ENCODE measurements around the gene PDE7B. TPM values are rescaled to one million over a fixed set of nuclear protein-coding genes. Genes with fewer than 3 reads are reported as not detected.

Gene PDE7B
- total and polyA plus RNA-seq, 4 experiments from 2014 or later: 0.06 to 0.94 (median 0.28) TPM

GRCh38 chr6:135897087-135897486 lies 45.6 kb downstream of the PDE7B start:
- no peak overlapping the region for H3K4me3 Mint-ChIP-seq
- no peaks in the 10 kb centered on the region for H3K4me1 ChIP-seq (ENCODE audit: insufficient read depth, low read length)
- intact Hi-C loops (cut with micrococcal nuclease): no loop called here
- H3K4me3 ChIP-seq (ENCODE audit: low read length in 2 of 2): no peak overlapping the region
- H3K4me1 Mint-ChIP-seq: peaks cover 0 to 7% (median 5%) of the 10 kb centered on the region in 4 donors
- no peak overlapping the region for H3K27ac Mint-ChIP-seq
- H3K27me3 Mint-ChIP-seq: peaks cover 0 to 1% of the 10 kb centered on the region in 2 donors
- H3K27ac ChIP-seq (ENCODE audit: low read depth, low read length): no peak overlapping the region
- no peaks in the 10 kb centered on the region for H3K36me3 ChIP-seq (ENCODE audit: insufficient read depth, low read length)
- CTCF ChIA-PET (ENCODE audit: partially characterized antibody): interaction anchor here (1.2 kb wide), 1 partner anchor 13 kb away, joined by 4 read pairs; no protein-coding TSS in a partner anchor
- no peaks in the 10 kb centered on the region for H3K27me3 ChIP-seq (ENCODE audit: insufficient read depth, low read length)
- H3K9me3 Mint-ChIP-seq: peaks cover 0 to 2% (median 0%) of the 10 kb centered on the region in 8 donors
- no peaks in the 10 kb centered on the region for H3K36me3 Mint-ChIP-seq
- DNase-seq: no peak
- no peaks in the 10 kb centered on the region for H3K9me3 ChIP-seq (ENCODE audit: control insufficient read depth in 1 of 2, low read length in 2 of 2)
- POLR2A ChIA-PET (ENCODE audit: partially characterized antibody): interaction anchor here (1.3 kb wide), 1 partner anchor 16 kb away, joined by 5 read pairs; no protein-coding TSS in a partner anchor

- ChIA-PET CTCF (ENCODE audit: partially characterized antibody) (interaction anchor here (1.2 to 3.1 kb wide), 3 partner anchors 8 to 366 kb away, joined by 3 to 27 read pairs (median 4); no protein-coding TSS in a partner anchor), POLR2A (ENCODE audit: partially characterized antibody) (no interaction called here)
- peak in 1 of 5 donors; percentile 15 for DNase-seq
- no peak overlapping the region for H3K4me3 ChIP-seq (ENCODE audit: low read length in 2 of 2)
- no peaks in the 10 kb centered on the region for H3K27me3 ChIP-seq (ENCODE audit: insufficient read depth, low read length)
- Mint-ChIP-seq H3K4me1 (peaks cover 0 to 3% (median 2%) of the 10 kb centered on the region in 4 donors), H3K27me3 (no peaks in the 10 kb centered on the region), H3K27ac (no peak overlapping the region), H3K36me3 (no peaks in the 10 kb centered on the region), H3K4me3 (no peak overlapping the region), H3K9me3 (peaks cover 0 to 2% (median 0%) of the 10 kb centered on the region in 8 donors)
- no peaks in the 10 kb centered on the region for H3K4me1 ChIP-seq (ENCODE audit: insufficient read depth, low read length)
- H3K27ac ChIP-seq (ENCODE audit: low read depth, low read length): no peak overlapping the region
- H3K9me3 ChIP-seq (ENCODE audit: control insufficient read depth in 1 of 2, low read length in 2 of 2): no peaks in the 10 kb centered on the region
- intact Hi-C loops (cut with micrococcal nuclease): no loop called here
- H3K36me3 ChIP-seq (ENCODE audit: insufficient read depth, low read length): no peaks in the 10 kb centered on the region
Measured at GRCh38 chr6:135901774-135902524, 50.4 kb downstream of the PDE7B start.

DNA sequence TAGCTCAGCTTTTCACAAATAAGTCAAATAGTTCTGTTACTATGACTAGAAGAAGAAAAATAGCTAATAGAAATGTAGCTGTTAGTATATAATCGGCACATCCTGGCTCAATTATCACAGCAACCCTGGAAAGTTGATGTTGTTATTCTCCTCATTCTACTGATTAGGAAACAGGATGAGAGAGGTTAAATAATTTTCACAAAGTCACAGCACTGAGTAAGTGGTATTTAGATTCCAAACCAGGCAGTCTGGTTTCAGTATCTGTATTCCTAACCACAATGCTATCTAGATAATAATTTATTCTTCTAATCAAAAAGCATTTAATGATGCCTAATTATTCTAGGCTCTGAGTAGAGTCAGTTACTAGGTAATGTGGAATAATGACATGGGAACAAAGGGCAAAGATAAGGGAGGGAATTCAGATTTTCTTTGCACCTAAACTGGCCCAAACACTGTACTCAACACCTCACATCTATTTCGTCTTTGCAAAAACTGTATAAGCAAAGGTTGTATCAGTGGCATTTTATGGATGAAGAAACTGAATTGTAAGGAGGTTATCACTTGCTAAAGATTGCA lies 51.3 kb downstream of the PDE7B start:
- Histone ChIP-seq H3K4me3 (ENCODE audit: low read length in 2 of 2) (no peak overlapping the region), H3K27me3 (ENCODE audit: insufficient read depth, low read length) (no peaks in the 10 kb centered on the region), H3K36me3 (ENCODE audit: insufficient read depth, low read length) (no peaks in the 10 kb centered on the region), H3K4me1 (ENCODE audit: insufficient read depth, low read length) (no peaks in the 10 kb centered on the region), H3K27ac (ENCODE audit: low read depth, low read length) (no peak overlapping the region), H3K9me3 (ENCODE audit: control insufficient read depth in 1 of 2, low read length in 2 of 2) (no peaks in the 10 kb centered on the region)
- H3K9me3 Mint-ChIP-seq: peaks cover 0 to 2% (median 0%) of the 10 kb centered on the region in 8 donors
- H3K4me3 Mint-ChIP-seq: no peak overlapping the region
- CTCF ChIA-PET (ENCODE audit: partially characterized antibody): interaction anchor here (1.4 kb wide), 1 partner anchor 367 kb away, joined by 4 read pairs; no protein-coding TSS in a partner anchor
- H3K36me3 Mint-ChIP-seq: no peaks in the 10 kb centered on the region
- H3K27ac Mint-ChIP-seq: no peak overlapping the region
- no peaks in the 10 kb centered on the region for H3K4me1 Mint-ChIP-seq
- intact Hi-C loops (cut with micrococcal nuclease): no loop called here
- DNase-seq: no peak
- POLR2A ChIA-PET (ENCODE audit: partially characterized antibody): no interaction called here
- H3K27me3 Mint-ChIP-seq: no peaks in the 10 kb centered on the region

DNA sequence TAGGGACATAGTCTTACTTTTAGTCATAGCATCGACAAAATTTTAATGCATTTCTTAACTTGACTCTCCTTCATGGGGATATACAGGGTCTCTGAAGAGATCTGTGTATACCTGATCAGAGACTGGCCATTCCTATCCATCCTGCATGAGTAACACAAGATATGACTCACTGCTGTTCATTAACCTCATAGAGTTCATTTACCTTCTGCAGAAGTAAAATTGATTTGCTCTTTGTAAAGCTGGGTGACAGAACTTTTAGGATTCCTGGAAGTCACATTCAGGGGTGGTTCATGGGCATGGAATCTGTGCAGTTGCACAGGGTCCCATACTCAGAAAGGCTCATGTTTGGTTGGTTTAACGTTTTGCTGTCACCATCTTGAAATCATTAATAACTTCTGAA lies 53.2 kb downstream of the PDE7B start:
- H3K27me3 ChIP-seq (ENCODE audit: insufficient read depth, low read length): no peaks in the 10 kb centered on the region
- Mint-ChIP-seq H3K4me1 (peaks cover under 1 to 2% (median 2%) of the 10 kb centered on the region in 4 donors), H3K36me3 (no peaks in the 10 kb centered on the region), H3K27me3 (no peaks in the 10 kb centered on the region), H3K27ac (no peak overlapping the region), H3K4me3 (no peak overlapping the region), H3K9me3 (no peaks in the 10 kb centered on the region)
- intact Hi-C loops (cut with micrococcal nuclease): loop anchor here (5.0 kb wide), 1 partner anchor 162 kb away; no protein-coding TSS in a partner anchor
- no peak overlapping the region for H3K4me3 ChIP-seq (ENCODE audit: low read length in 2 of 2)
- no peaks in the 10 kb centered on the region for H3K36me3 ChIP-seq (ENCODE audit: insufficient read depth, low read length)
- no peaks in the 10 kb centered on the region for H3K4me1 ChIP-seq (ENCODE audit: insufficient read depth, low read length)
- H3K27ac ChIP-seq (ENCODE audit: low read depth, low read length): no peak overlapping the region
- CTCF ChIA-PET (ENCODE audit: partially characterized antibody): no interaction called here
- no peak for DNase-seq
- H3K9me3 ChIP-seq (ENCODE audit: control insufficient read depth in 1 of 2, low read length in 2 of 2): no peaks in the 10 kb centered on the region
- POLR2A ChIA-PET (ENCODE audit: partially characterized antibody): no interaction called here

DNA sequence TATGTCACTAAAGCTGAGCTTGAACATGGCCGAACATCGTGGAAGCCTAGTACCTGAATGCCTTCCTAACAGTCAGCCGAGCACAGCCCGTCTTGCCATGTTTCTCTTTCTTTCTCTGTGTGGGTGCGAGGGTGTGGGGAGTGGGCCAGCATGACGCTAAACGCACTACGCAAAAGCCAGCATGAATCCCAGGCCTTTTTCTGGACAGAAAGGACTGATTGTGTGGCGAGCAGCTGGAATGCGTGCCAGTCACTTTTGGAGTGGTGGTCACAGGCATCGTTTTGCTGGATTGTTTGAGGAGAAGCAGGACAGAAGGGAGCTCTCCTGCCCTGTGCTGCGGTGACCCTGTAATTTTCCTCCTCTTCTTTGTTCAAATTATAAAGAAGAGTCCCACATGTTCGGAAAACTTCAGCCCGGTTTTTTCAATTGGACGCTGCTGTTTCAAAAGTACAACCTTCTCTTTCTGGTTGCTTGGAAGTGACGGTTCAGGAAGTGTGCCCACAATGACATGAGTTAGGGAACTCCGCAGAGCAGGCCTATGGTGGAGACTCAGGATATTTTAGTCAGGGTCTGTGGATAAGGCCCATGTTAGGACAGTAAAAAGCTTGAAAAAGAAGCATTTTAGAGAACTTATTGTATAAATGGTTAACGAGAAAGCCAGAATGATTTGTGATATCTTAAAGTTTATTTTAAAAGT lies 54.3 kb downstream of the PDE7B start:
- intact Hi-C loops (cut with micrococcal nuclease): loop anchor here (5.0 kb wide), 1 partner anchor 163 kb away; no protein-coding TSS in a partner anchor
- H3K27ac Mint-ChIP-seq: no peak overlapping the region
- H3K27me3 Mint-ChIP-seq: no peaks in the 10 kb centered on the region
- Histone ChIP-seq H3K27ac (ENCODE audit: low read depth, low read length) (no peak overlapping the region), H3K4me1 (ENCODE audit: insufficient read depth, low read length) (no peaks in the 10 kb centered on the region), H3K36me3 (ENCODE audit: insufficient read depth, low read length) (no peaks in the 10 kb centered on the region), H3K27me3 (ENCODE audit: insufficient read depth, low read length) (no peaks in the 10 kb centered on the region), H3K4me3 (ENCODE audit: low read length in 2 of 2) (no peak overlapping the region), H3K9me3 (ENCODE audit: control insufficient read depth in 1 of 2, low read length in 2 of 2) (no peaks in the 10 kb centered on the region)
- H3K9me3 Mint-ChIP-seq: no peaks in the 10 kb centered on the region
- CTCF ChIA-PET (ENCODE audit: partially characterized antibody): interaction anchor here (0.6 to 4.8 kb wide), 4 partner anchors 24 to 370 kb away, joined by 3 to 83 read pairs (median 5); no protein-coding TSS in a partner anchor
- peaks cover 2 to 5% (median 4%) of the 10 kb centered on the region in 4 donors for H3K4me1 Mint-ChIP-seq
- POLR2A ChIA-PET (ENCODE audit: partially characterized antibody): no interaction called here
- DNase-seq: no peak
- H3K36me3 Mint-ChIP-seq: no peaks in the 10 kb centered on the region
- no peak overlapping the region for H3K4me3 Mint-ChIP-seq

GRCh38 chr6:135906542-135906941 lies 55.0 kb downstream of the PDE7B start:
- no peak for DNase-seq
- no peak overlapping the region for H3K27ac Mint-ChIP-seq
- H3K27me3 ChIP-seq (ENCODE audit: insufficient read depth, low read length): no peaks in the 10 kb centered on the region
- no peaks in the 10 kb centered on the region for H3K4me1 ChIP-seq (ENCODE audit: insufficient read depth, low read length)
- no peaks in the 10 kb centered on the region for H3K36me3 ChIP-seq (ENCODE audit: insufficient read depth, low read length)
- no peak overlapping the region for H3K4me3 Mint-ChIP-seq
- POLR2A ChIA-PET (ENCODE audit: partially characterized antibody): no interaction called here
- no peaks in the 10 kb centered on the region for H3K9me3 ChIP-seq (ENCODE audit: control insufficient read depth in 1 of 2, low read length in 2 of 2)
- peaks cover 2 to 5% (median 4%) of the 10 kb centered on the region in 4 donors for H3K4me1 Mint-ChIP-seq
- no peak overlapping the region for H3K27ac ChIP-seq (ENCODE audit: low read depth, low read length)
- intact Hi-C loops (cut with micrococcal nuclease): loop anchor here (5.0 kb wide), 1 partner anchor 164 kb away; no protein-coding TSS in a partner anchor
- H3K27me3 Mint-ChIP-seq: no peaks in the 10 kb centered on the region
- no peak overlapping the region for H3K4me3 ChIP-seq (ENCODE audit: low read length in 2 of 2)
- H3K9me3 Mint-ChIP-seq: no peaks in the 10 kb centered on the region
- no peaks in the 10 kb centered on the region for H3K36me3 Mint-ChIP-seq
- CTCF ChIA-PET (ENCODE audit: partially characterized antibody): interaction anchor here (0.6 to 4.8 kb wide), 6 partner anchors 25 to 401 kb away, joined by 3 to 83 read pairs (median 4); no protein-coding TSS in a partner anchor
